Vagina (tissue), 2 donors: Measurements from ENCODE around the gene PANK4. TPM values are rescaled to one million over a fixed set of nuclear protein-coding genes. Genes with fewer than 3 reads are reported as not detected.

Experiments used
- DNase-seq, 2 donors: peaks; one replicate each; pipeline ENCODE4 v3.0.0-alpha.2; 2017; ENCODE audit errors: extremely low spot score in 2 of 2
- H3K27ac ChIP-seq: fragments of 200-600 bp; sonication (generic); one replicate; pipeline ENCODE4 v1.5.1; 2019
- H3K27me3 ChIP-seq: fragments of 200-600 bp; sonication (generic); one replicate; pipeline ENCODE4 v1.5.1; 2019
- H3K36me3 ChIP-seq, 2 donors: fragments of 200-600 bp; sonication (generic); one replicate each; pipeline ENCODE4 v1.5.1; 2017 to 2019
- H3K4me1 ChIP-seq: fragments of 200-600 bp; sonication (generic); one replicate; pipeline ENCODE4 v1.5.1; 2019
- H3K4me3 ChIP-seq, 2 donors: fragments of 200-600 bp; sonication (generic); 1 replicate in 1 of 2; 2 replicates in 1 of 2; pipeline ENCODE4 v1.5.1; 2016 to 2019
- H3K9me3 ChIP-seq: fragments of 200-600 bp; sonication (generic); one replicate; pipeline ENCODE4 v1.5.1; 2019
- POLR2A ChIP-seq, 2 donors: fragments of 450-650 bp; IDR thresholded peaks; one replicate each; pipeline ENCODE4 v1.6.1; 2017; ENCODE audit warnings: antibody characterized with exemption in 2 of 2, mild to moderate bottlenecking in 2 of 2, moderate library complexity in 2 of 2
- POLR2AphosphoS5 ChIP-seq, 2 donors: sonication (generic); formaldehyde crosslinking; IDR thresholded peaks; one replicate each; pipeline ENCODE4 v1.9.0; 2017; ENCODE audit warnings: antibody characterized with exemption in 2 of 2, mild to moderate bottlenecking in 2 of 2, low read depth in 1 of 2; ENCODE audit not compliant: insufficient read depth in 1 of 2
- intact Hi-C: fragments of 100-400 bp; cut with DNase I; formaldehyde crosslinking; loops from one replicate; pipeline ENCODE4 v1.15.1; 2023
- total RNA-seq: library from RNA; depleted of rRNA; stranded (reverse); fragments of >200 nt; gene quantifications from one replicate; pipeline ENCODE4 v1.2.3, GENCODE V29; 2016
- TF ChIP-seq, protein P1 (sequence below), 3 experiments: fragments of 450-650 bp in 2 of 3; fragments of 200-600 bp in 1 of 3; sonication (generic) in 1 of 3; IDR thresholded peaks; one replicate each; pipeline ENCODE4 v1.5.1; 2017 to 2019; ENCODE audit warnings: antibody characterized with exemption in 3 of 3, mild to moderate bottlenecking in 2 of 3, moderate library complexity in 2 of 3

Gene PANK4
- total RNA-seq, 1 donor from 2014 or later: 39.5 TPM

GRCh38 chr1:2476061-2476999 is 50.1 kb downstream of the PANK4 start, which contains the start of gene PLCH2:
Gene PLCH2 (plus strand): TSS chr1:2476289. CDS start chr1:2476589, 300 bp downstream.
- no peak for DNase-seq
- TF ChIP-seq POLR2A (IDR thresholded peaks at IDR 0.05) (no peak), POLR2AphosphoS5 (IDR thresholded peaks at IDR 0.05; ENCODE audit: insufficient read depth in 1 of 2, low read depth in 1 of 2) (no peak)
- TF ChIP-seq, protein P1, sequence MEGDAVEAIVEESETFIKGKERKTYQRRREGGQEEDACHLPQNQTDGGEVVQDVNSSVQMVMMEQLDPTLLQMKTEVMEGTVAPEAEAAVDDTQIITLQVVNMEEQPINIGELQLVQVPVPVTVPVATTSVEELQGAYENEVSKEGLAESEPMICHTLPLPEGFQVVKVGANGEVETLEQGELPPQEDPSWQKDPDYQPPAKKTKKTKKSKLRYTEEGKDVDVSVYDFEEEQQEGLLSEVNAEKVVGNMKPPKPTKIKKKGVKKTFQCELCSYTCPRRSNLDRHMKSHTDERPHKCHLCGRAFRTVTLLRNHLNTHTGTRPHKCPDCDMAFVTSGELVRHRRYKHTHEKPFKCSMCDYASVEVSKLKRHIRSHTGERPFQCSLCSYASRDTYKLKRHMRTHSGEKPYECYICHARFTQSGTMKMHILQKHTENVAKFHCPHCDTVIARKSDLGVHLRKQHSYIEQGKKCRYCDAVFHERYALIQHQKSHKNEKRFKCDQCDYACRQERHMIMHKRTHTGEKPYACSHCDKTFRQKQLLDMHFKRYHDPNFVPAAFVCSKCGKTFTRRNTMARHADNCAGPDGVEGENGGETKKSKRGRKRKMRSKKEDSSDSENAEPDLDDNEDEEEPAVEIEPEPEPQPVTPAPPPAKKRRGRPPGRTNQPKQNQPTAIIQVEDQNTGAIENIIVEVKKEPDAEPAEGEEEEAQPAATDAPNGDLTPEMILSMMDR (IDR thresholded peaks at IDR 0.05): no peak
- Histone ChIP-seq H3K4me1 (peaks cover 12% of the 10 kb centered on the region), H3K4me3 (no peak within 1 kb of the TSS), H3K27me3 (no peaks in the 10 kb centered on the region), H3K27ac (no peak within 1 kb of the TSS), H3K36me3 (no peaks in the 10 kb centered on the region), H3K9me3 (no peaks in the 10 kb centered on the region)
- intact Hi-C loops: no loop called here

- Histone ChIP-seq H3K9me3 (no peaks in the 10 kb centered on the region), H3K36me3 (no peaks in the 10 kb centered on the region), H3K27me3 (no peaks in the 10 kb centered on the region), H3K27ac (no peak overlapping the region), H3K4me3 (no peak overlapping the region), H3K4me1 (peaks cover 9% of the 10 kb centered on the region)
- no peak for DNase-seq
- no peak for TF ChIP-seq POLR2AphosphoS5 (IDR thresholded peaks at IDR 0.05; ENCODE audit: insufficient read depth in 1 of 2, low read depth in 1 of 2)
- TF ChIP-seq, protein P1 (IDR thresholded peaks at IDR 0.05): no peak
- no peak for TF ChIP-seq POLR2A (IDR thresholded peaks at IDR 0.05)
- intact Hi-C loops: no loop called here
These were observed 50.8 kb downstream of the PANK4 start for GRCh38 chr1:2475571-2475970.

DNA sequence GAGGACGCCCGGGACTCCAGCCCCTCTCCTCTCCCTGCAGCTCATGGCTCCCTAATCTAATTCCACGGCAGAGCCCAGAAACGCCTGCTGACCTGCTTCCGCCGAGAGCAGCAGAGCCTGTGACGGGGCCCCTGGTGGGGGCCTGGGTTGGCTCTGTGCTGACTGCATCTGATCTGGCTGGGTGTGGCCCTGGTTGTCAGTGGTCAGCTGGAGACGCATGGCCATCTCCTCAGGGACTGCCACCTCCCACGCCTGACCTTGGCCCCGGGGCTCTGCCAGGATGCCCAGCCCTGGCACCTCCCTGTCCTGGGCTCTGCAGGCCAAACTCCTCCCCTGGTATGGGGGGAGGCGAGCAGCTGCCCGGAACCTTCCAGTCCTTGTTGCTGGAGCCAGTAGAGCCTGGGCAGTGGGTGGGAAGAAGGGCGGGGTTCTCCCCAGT is 51.4 kb downstream of the PANK4 start:
- H3K4me3 ChIP-seq: no peak overlapping the region
- no peaks in the 10 kb centered on the region for H3K27me3 ChIP-seq
- no peaks in the 10 kb centered on the region for H3K9me3 ChIP-seq
- H3K36me3 ChIP-seq: no peaks in the 10 kb centered on the region
- no peak overlapping the region for H3K27ac ChIP-seq
- TF ChIP-seq, protein P1 (IDR thresholded peaks at IDR 0.05): no peak
- no peak for TF ChIP-seq POLR2AphosphoS5 (IDR thresholded peaks at IDR 0.05; ENCODE audit: insufficient read depth in 1 of 2, low read depth in 1 of 2)
- DNase-seq: no peak
- peaks cover 3% of the 10 kb centered on the region for H3K4me1 ChIP-seq
- intact Hi-C loops: no loop called here

- H3K4me3 ChIP-seq: no peak overlapping the region
- no peak for TF ChIP-seq POLR2AphosphoS5 (IDR thresholded peaks at IDR 0.05; ENCODE audit: insufficient read depth in 1 of 2, low read depth in 1 of 2)
- TF ChIP-seq, protein P1 (IDR thresholded peaks at IDR 0.05): no peak
- TF ChIP-seq POLR2A (IDR thresholded peaks at IDR 0.05): no peak
- intact Hi-C loops: no loop called here
- no peak overlapping the region for H3K27ac ChIP-seq
- H3K36me3 ChIP-seq: no peaks in the 10 kb centered on the region
- H3K4me1 ChIP-seq: no peaks in the 10 kb centered on the region
- no peak for DNase-seq
- H3K27me3 ChIP-seq: no peaks in the 10 kb centered on the region
- no peaks in the 10 kb centered on the region for H3K9me3 ChIP-seq
These were observed 52.1 kb downstream of the PANK4 start for GRCh38 chr1:2474104-2474844.
